Astrocyte (in vitro differentiated cells and primary cell): ENCODE measurements around the gene MAGI3.

Source experiments
- EZH2 ChIP-seq: IDR thresholded peaks from 2 replicates; pipeline ENCODE4 v1.6.1; 2012; ENCODE audit warnings: mild to moderate bottlenecking, low read length, inconsistent platforms; ENCODE audit not compliant: insufficient read depth
- TF ChIP-seq, protein P1 (sequence below): IDR thresholded peaks from 2 replicates; pipeline ENCODE4 v1.5.1; 2011; ENCODE audit warnings: low read depth, mild to moderate bottlenecking, inconsistent platforms, low read length, moderate library complexity; ENCODE audit not compliant: insufficient read depth

DNA sequence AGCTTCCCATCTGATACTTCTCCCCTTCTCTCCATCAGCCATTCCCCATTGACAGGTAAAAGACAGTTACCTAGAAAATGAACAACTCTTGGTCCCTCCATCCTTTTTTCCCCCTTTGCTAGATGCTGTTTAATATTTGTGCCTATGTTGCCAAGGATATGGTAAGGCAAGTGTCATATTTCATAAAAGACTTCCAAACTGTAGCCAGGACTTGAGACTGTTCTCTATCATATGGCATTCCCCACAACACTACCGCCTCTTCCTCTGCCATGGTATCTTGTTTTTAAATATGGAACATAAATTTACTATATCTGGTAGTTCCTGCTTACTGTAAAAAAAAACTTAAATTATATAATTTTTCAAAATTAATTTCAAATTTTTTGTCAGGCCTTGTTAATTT is 271.8 kb downstream of the MAGI3 start:
- TF ChIP-seq, protein P1, sequence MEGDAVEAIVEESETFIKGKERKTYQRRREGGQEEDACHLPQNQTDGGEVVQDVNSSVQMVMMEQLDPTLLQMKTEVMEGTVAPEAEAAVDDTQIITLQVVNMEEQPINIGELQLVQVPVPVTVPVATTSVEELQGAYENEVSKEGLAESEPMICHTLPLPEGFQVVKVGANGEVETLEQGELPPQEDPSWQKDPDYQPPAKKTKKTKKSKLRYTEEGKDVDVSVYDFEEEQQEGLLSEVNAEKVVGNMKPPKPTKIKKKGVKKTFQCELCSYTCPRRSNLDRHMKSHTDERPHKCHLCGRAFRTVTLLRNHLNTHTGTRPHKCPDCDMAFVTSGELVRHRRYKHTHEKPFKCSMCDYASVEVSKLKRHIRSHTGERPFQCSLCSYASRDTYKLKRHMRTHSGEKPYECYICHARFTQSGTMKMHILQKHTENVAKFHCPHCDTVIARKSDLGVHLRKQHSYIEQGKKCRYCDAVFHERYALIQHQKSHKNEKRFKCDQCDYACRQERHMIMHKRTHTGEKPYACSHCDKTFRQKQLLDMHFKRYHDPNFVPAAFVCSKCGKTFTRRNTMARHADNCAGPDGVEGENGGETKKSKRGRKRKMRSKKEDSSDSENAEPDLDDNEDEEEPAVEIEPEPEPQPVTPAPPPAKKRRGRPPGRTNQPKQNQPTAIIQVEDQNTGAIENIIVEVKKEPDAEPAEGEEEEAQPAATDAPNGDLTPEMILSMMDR, result no peak
- TF ChIP-seq EZH2, result no peak
